AG09319 (cell line): ENCODE measurements around the gene TMEM53.

Experiments used
- DNase-seq: peaks from one replicate; pipeline ENCODE4 v3.0.0-alpha.2; 2010; ENCODE audit warnings: low read depth; ENCODE audit errors: extremely low read depth
- CTCF ChIP-seq: IDR thresholded peaks from 2 replicates; pipeline ENCODE4 v1.5.1; 2011; ENCODE audit warnings: low read depth, mild to moderate bottlenecking, inconsistent platforms, low read length, moderate library complexity

The TMEM53 gene

GRCh38 chr1:44611866-44612265 is 62.4 kb downstream of the TMEM53 start:
- no peak for DNase-seq
- TF ChIP-seq CTCF = no peak

- TF ChIP-seq CTCF = no peak
- DNase-seq = no peak
These were observed 62.9 kb downstream of the TMEM53 start for GRCh38 chr1:44611419-44611818.

GRCh38 chr1:44610527-44611148 is 63.6 kb downstream of the TMEM53 start:
- no peak for DNase-seq
- TF ChIP-seq CTCF = no peak

- no peak for TF ChIP-seq CTCF
- no peak for DNase-seq
These were observed 64.3 kb downstream of the TMEM53 start for GRCh38 chr1:44609768-44610526.

GRCh38 chr1:44609412-44609767 is 64.9 kb downstream of the TMEM53 start:
- DNase-seq = no peak
- TF ChIP-seq CTCF = peak; percentile 72

- peak; percentile 11 for TF ChIP-seq CTCF
- no peak for DNase-seq
These were observed 66.1 kb downstream of the TMEM53 start for GRCh38 chr1:44608141-44608540.

- TF ChIP-seq CTCF = no peak
- no peak for DNase-seq
These were observed 67.5 kb downstream of the TMEM53 start for GRCh38 chr1:44606701-44607281.
